HUES6 (cell line): Measurements from ENCODE around the gene LGI2.
"Not testable (repeated sequence)": the region's sequence is repeated elsewhere in the genome, so short reads cannot be mapped to it uniquely, and the experiment has no call there.

Source experiments
- H3K27ac ChIP-seq: 2 replicates; pipeline ENCODE4 v1.7.0; 2013; ENCODE audit warnings: low read depth, mild to moderate bottlenecking, low read length, inconsistent platforms
- H3K27me3 ChIP-seq: 2 replicates; pipeline ENCODE4 v1.6.1; 2013; ENCODE audit warnings: low read length; ENCODE audit not compliant: control insufficient read depth, insufficient read depth
- H3K36me3 ChIP-seq: 2 replicates; pipeline ENCODE4 v1.6.1; 2013; ENCODE audit warnings: low read length; ENCODE audit not compliant: control insufficient read depth, insufficient read depth
- H3K4me1 ChIP-seq: 2 replicates; pipeline ENCODE4 v1.6.1; 2013; ENCODE audit warnings: low read length; ENCODE audit not compliant: control insufficient read depth, insufficient read depth
- H3K4me3 ChIP-seq: 2 replicates; pipeline ENCODE4 v1.5.1; 2013; ENCODE audit warnings: low read depth, low read length
- H3K9ac ChIP-seq: one replicate; pipeline ENCODE4 v1.6.1; 2013; ENCODE audit warnings: mild to moderate bottlenecking, low read length
- H3K9me3 ChIP-seq: 2 replicates; pipeline ENCODE4 v1.6.1; 2013; ENCODE audit warnings: low read depth, low read length; ENCODE audit not compliant: control insufficient read depth, insufficient read depth

LGI2 gene

DNA sequence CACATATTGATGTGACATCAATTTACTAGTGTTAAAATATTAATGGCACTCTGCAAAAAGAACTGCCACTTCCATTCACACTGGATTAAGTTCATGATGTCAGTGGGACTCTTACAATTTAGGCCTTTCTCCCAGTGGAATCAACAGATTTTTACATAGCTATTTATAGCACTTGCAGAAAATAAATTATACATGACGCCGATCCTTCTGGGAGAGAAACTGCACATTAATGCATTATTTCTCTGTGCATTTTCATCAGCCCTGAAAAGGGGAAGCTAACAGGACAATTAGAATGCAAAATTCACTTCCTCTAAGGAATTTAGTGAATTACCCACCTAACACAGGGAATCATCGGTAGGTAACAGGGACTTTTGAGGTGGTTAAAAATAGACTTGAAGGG lies 15.7 kb downstream of the LGI2 start:
- Histone ChIP-seq H3K27me3 (no peaks in the 10 kb centered on the region), H3K9ac (no peak overlapping the region), H3K27ac (no peak overlapping the region), H3K4me3 (no peak overlapping the region), H3K36me3 (peaks cover 3% of the 10 kb centered on the region; the same call in 1 of the 2 replicates), H3K4me1 (peaks cover 5% of the 10 kb centered on the region; the same call in 1 of the 2 replicates), H3K9me3 (no peaks in the 10 kb centered on the region)

DNA sequence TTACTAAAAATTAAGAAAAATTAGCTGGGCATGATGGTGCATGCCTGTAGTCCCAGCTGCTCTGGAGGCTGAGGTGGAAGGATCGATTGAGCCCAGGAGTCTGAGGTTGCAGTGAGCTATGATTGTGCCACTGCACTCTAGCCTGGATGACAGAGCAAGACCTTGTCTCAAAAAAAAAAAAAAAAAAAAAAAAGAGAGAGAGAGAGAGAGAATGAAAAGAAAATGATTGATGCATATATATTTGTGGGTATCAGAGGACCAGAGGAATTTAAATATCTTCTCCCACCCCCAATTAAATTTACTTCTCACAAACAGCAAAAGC lies 16.1 kb downstream of the LGI2 start:
- not testable (repeated sequence) for H3K27me3 ChIP-seq, H3K9me3 ChIP-seq, H3K4me3 ChIP-seq, H3K36me3 ChIP-seq, H3K27ac ChIP-seq, H3K4me1 ChIP-seq, H3K9ac ChIP-seq

DNA sequence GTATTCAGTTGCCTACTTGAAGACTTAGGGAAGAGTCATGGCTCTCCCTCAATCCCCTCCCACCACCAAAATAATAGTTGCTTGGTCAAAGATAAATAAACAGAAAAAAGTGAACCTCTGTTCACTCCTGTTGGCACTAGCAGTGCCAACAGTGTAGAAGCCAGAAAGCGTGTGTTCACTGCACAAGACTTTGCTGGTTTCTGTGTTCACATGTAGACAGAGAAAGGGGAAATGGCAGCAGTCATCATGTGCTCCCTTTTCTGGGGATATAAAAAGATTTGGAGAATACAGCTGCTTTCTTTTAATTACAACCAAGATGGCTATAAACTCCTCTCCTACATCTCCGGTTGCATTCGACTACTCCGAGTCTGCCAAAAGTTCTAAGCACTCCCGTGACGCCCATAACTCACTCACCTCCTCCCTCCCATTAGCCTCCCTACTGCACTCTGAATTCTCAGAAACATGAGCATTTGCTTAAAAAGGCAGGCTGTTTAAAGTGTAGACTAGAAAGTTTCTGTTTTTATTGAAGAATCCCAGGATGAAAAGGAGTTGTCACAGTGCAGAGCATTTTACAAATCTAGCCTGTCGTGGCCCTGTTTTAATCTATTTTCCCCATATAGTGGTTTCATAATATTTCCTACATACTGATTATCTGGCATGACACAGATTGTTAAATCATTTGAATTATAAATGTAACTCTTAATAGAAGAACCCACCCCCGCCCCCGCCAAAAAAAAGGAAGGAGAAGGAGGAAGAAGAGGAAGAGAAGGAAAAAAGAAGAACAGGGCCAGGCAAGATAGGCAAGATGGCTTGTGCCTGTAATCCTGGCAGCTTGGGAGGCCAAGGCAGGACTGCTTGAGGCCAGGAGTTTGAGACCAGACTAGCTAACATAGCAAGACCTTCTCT lies 16.7 kb downstream of the LGI2 start:
- no peak overlapping the region for H3K9ac ChIP-seq
- no peak overlapping the region for H3K4me3 ChIP-seq
- peaks cover 5% of the 10 kb centered on the region; the same call in 1 of the 2 replicates for H3K4me1 ChIP-seq
- H3K27ac ChIP-seq, result no peak overlapping the region
- H3K27me3 ChIP-seq, result no peaks in the 10 kb centered on the region
- H3K9me3 ChIP-seq, result no peaks in the 10 kb centered on the region
- peaks cover 3% of the 10 kb centered on the region; the same call in 1 of the 2 replicates for H3K36me3 ChIP-seq

GRCh38 chr4:25012655-25013054 lies 18.1 kb downstream of the LGI2 start:
- Histone ChIP-seq H3K27me3 (no peaks in the 10 kb centered on the region), H3K9ac (no peak overlapping the region), H3K27ac (no peak overlapping the region), H3K36me3 (peaks cover 3% of the 10 kb centered on the region; the same call in 1 of the 2 replicates), H3K4me1 (peaks cover 5% of the 10 kb centered on the region; the same call in 1 of the 2 replicates), H3K9me3 (no peaks in the 10 kb centered on the region), H3K4me3 (no peak overlapping the region)

DNA sequence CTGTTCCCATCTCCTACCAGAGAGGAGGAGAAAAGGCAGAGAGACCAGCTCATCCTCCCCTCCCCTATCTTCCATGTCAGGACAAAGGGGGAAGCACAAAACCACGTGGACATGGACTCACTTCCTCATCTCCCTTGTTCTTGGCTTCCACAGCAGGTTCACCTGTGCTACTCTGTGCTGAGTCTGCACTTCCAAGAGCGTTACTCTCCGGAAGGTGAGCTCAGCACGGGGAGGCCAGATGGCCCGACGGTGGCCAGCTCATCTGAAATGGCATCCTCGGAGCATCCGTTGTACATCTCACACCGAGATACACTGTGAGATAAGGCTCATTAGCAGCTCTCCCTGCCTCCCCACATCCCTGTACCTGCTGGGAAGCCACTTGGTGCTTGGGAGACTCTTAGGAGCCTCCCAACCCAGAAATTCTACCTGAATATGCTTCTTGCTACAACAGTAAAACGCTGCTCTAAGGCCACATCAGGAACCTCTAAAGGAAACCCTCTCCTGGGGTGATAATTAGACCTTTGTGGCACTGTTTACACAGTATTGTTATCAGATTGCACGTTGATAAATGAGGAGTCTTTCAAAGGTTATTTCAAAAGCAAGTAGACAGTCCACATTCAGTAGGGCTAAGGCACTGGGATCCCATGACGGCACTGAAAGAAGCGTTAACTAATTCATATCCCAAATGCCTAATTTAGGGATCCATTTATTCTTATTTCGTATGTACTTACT lies 19.4 kb downstream of the LGI2 start:
- no peaks in the 10 kb centered on the region for H3K9me3 ChIP-seq
- H3K4me1 ChIP-seq, result peaks cover 5% of the 10 kb centered on the region; the same call in 1 of the 2 replicates
- H3K9ac ChIP-seq, result no peak overlapping the region
- H3K36me3 ChIP-seq, result peaks cover 3% of the 10 kb centered on the region; the same call in 1 of the 2 replicates
- H3K4me3 ChIP-seq, result no peak overlapping the region
- H3K27ac ChIP-seq, result no peak overlapping the region
- H3K27me3 ChIP-seq, result no peaks in the 10 kb centered on the region

GRCh38 chr4:25007598-25007997 lies 23.1 kb downstream of the LGI2 start:
- no peak overlapping the region for H3K9ac ChIP-seq
- H3K27ac ChIP-seq, result no peak overlapping the region
- H3K4me1 ChIP-seq, result no peaks in the 10 kb centered on the region
- no peaks in the 10 kb centered on the region for H3K9me3 ChIP-seq
- H3K4me3 ChIP-seq, result no peak overlapping the region
- peaks cover 3% of the 10 kb centered on the region; the same call in 1 of the 2 replicates for H3K36me3 ChIP-seq
- H3K27me3 ChIP-seq, result no peaks in the 10 kb centered on the region

- Histone ChIP-seq H3K4me3 (no peak overlapping the region), H3K36me3 (no peaks in the 10 kb centered on the region), H3K27me3 (no peaks in the 10 kb centered on the region), H3K4me1 (peaks cover 8% of the 10 kb centered on the region), H3K27ac (no peak overlapping the region), H3K9ac (no peak overlapping the region), H3K9me3 (no peaks in the 10 kb centered on the region)
These were observed 28.1 kb downstream of the LGI2 start for GRCh38 chr4:25002681-25003080.

GRCh38 chr4:25001509-25001908 lies 29.2 kb downstream of the LGI2 start:
- H3K9ac ChIP-seq, result no peak overlapping the region
- H3K4me3 ChIP-seq, result no peak overlapping the region
- no peaks in the 10 kb centered on the region for H3K27me3 ChIP-seq
- peaks cover 8% of the 10 kb centered on the region for H3K4me1 ChIP-seq
- H3K9me3 ChIP-seq, result no peaks in the 10 kb centered on the region
- H3K27ac ChIP-seq, result no peak overlapping the region
- no peaks in the 10 kb centered on the region for H3K36me3 ChIP-seq

GRCh38 chr4:25000639-25001038 lies 30.1 kb downstream of the LGI2 start:
- H3K36me3 ChIP-seq, result no peaks in the 10 kb centered on the region
- no peaks in the 10 kb centered on the region for H3K9me3 ChIP-seq
- no peaks in the 10 kb centered on the region for H3K27me3 ChIP-seq
- no peak overlapping the region for H3K9ac ChIP-seq
- no peak overlapping the region for H3K27ac ChIP-seq
- peaks cover 8% of the 10 kb centered on the region for H3K4me1 ChIP-seq
- H3K4me3 ChIP-seq, result no peak overlapping the region

GRCh38 chr4:24999392-25000089 lies 31.2 kb downstream of the LGI2 start:
- Histone ChIP-seq H3K27ac (no peak overlapping the region), H3K4me3 (no peak overlapping the region), H3K27me3 (no peaks in the 10 kb centered on the region), H3K4me1 (peaks cover 8% of the 10 kb centered on the region), H3K9me3 (0 out of 2 replicates have a peak, but pooled peaks cover 4% of the 10 kb centered on the region), H3K9ac (no peak overlapping the region), H3K36me3 (no peaks in the 10 kb centered on the region)
